Measurements from ENCODE around the gene PSAP. TPM values are rescaled to one million over a fixed set of nuclear protein-coding genes. Genes with fewer than 3 reads are reported as not detected.

Gene PSAP
- total RNA-seq, 1 donor = 1,522 TPM

DNA sequence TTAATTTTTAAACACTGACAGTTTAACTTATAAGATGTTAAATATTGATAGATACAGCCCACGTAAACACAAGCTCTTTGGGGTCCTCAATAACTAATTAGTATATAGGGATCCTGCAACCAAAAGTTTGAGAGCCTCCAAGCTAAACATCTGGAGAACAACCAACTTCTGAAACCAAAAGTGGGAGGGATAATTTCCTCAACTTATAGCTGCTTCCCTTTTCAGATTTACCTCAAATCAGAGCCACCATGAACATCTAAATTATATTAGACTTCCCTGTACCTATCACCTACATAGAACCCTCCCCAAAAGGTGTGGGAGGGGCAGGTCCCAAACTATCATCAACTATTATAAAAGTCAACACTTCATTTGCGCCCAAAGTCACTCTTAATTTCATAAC lies 8.6 kb downstream of the PSAP start:
- Histone ChIP-seq H3K4me3 (ENCODE audit: low read length) (no peak overlapping the region), H3K4me1 (ENCODE audit: insufficient read depth, low read length) (peaks cover 98% of the 10 kb centered on the region), H3K27me3 (ENCODE audit: insufficient read depth, low read length) (no peaks in the 10 kb centered on the region), H3K9me3 (ENCODE audit: low read depth, low read length) (no peaks in the 10 kb centered on the region)

DNA sequence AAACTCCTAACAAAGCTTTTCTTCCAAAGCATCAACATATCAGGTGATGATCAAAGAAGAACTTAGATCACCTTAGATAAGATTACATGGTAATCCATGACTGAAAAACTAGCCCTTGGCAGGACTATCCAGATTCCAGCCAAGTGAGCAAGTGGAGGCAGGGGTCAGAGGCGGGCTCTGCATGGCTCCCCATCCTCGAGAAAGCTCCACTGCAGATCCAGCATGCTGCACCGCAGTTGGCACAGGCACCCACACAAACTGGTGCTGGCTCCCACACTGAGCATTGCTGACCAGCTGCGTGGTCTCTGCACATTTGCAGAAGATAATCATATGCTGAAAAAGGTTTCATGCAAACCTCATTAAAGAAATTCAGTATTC lies 10.1 kb downstream of the PSAP start:
- H3K27me3 ChIP-seq (ENCODE audit: insufficient read depth, low read length) = no peaks in the 10 kb centered on the region
- no peak overlapping the region for H3K4me3 ChIP-seq (ENCODE audit: low read length)
- H3K9me3 ChIP-seq (ENCODE audit: low read depth, low read length) = no peaks in the 10 kb centered on the region
- peaks cover 98% of the 10 kb centered on the region for H3K4me1 ChIP-seq (ENCODE audit: insufficient read depth, low read length)

DNA sequence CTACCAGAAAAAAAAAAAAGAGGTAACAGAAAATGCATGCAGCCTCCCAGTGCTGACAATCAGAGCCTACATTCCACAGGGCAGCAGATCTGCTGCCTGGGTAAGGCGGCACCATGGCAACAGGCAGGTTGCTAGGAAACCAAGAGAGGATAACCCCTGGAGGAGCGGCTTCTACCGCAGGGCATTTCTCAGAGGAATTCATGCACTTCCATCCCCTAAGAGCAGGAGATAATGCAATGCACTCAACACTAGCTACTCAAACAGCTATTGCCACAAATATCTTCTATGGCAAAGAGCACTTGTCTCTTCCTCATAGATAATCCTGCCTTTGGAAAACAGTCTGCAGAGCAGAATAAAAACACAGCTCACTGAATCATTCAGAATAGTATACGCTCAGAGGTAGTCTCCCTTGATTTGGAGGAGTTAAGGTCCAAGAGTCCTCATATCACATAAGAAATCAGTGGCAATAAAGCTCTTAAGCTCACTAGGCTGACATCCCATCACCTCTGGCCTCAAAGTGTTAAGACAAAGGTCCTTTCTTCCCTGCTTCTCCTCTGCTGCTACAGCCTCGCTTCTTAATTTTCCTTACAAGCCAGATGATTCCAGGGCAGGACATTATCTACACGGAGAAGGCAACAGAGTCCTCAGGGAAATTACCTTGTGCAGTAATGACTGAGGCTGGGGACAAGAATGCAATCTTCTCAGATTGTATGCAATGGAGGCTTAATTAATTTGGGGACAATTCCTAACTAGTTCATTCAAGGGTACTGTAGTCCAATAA lies 10.7 kb downstream of the PSAP start:
- H3K9me3 ChIP-seq (ENCODE audit: low read depth, low read length) = no peaks in the 10 kb centered on the region
- H3K4me3 ChIP-seq (ENCODE audit: low read length) = no peak overlapping the region
- peaks cover 98% of the 10 kb centered on the region for H3K4me1 ChIP-seq (ENCODE audit: insufficient read depth, low read length)
- no peaks in the 10 kb centered on the region for H3K27me3 ChIP-seq (ENCODE audit: insufficient read depth, low read length)

DNA sequence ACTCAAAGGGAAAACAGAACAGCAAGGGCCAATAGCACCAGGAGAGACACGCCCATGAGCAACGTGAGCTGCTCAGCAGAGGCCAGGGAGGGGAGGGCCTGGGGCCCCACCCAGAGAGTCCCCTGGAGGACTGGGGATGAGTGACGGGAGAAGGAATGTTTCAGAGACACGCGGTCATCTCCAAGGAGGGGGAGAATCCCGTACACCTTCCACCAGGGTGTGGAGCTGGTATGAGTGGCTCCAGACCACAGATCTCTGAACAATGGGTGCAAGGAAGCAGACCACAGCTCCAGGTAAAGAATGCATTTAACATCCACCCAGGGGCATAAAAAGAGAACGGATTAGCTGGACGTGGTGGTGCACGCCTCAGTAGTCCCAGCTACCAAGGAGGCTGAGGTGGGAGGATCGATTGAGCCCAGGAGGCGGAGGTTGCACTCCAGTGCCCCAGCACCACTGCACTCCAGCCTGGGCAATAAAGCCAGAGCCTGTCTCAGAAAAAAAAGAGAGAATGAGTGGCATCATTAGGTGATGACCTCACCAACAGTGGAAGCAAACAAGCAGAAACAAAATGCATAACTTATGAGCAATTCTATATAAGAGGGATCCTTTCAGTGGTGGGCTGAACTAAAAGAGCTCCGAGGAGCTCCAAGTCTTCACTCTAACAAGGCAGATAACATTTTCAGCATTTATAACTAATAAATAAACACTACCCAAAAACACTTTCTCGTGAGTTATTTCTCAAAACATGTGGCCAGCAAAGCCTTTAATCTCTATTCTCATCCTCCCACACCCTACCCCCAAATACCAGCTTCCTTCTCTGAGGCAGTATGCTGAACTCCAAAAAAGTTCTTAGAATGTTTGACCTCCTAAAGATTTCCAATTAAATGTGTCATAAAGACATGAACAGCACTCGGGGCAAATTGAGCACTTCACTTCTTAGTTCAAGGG lies 12.5 kb downstream of the PSAP start:
- no peaks in the 10 kb centered on the region for H3K9me3 ChIP-seq (ENCODE audit: low read depth, low read length)
- no peak overlapping the region for H3K4me3 ChIP-seq (ENCODE audit: low read length)
- H3K27me3 ChIP-seq (ENCODE audit: insufficient read depth, low read length) = no peaks in the 10 kb centered on the region
- peaks cover 95% of the 10 kb centered on the region for H3K4me1 ChIP-seq (ENCODE audit: insufficient read depth, low read length)

DNA sequence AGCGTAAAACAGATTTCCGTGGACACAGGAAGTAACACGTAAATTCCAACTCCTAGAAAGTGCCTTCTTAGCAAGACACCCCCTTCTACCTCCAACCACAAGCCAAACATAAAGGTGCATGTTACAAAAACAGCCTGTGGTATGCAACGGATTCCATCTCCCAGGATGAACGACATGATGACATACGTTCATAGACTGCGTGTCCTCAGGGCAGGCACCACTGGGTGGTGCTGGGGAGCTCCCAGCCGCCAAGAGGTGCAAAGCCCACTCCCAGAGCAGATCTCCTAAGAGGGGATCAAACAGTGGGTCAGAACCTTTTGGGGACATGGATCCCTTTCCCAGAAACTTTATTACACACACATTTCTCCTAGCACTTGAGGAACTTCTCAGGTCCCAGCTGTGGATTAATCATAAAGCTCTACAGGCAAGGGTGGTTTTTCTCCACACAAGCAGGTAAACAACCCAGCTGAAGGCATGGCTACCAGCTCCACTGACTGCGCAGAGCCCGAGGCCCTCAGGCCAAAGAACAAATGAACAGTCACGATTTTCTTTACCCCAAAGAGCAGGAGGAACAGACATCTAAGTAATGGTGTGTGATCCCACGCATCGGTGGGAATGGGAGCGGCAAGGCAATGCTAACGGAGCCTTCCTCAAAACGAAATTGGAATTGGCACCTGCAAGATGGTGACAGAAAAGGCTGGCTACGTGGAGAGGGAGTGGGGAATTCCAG lies 13.8 kb downstream of the PSAP start:
- Histone ChIP-seq H3K9me3 (ENCODE audit: low read depth, low read length) (no peaks in the 10 kb centered on the region), H3K27me3 (ENCODE audit: insufficient read depth, low read length) (no peaks in the 10 kb centered on the region), H3K4me3 (ENCODE audit: low read length) (no peak overlapping the region), H3K4me1 (ENCODE audit: insufficient read depth, low read length) (peaks cover 95% of the 10 kb centered on the region)

DNA sequence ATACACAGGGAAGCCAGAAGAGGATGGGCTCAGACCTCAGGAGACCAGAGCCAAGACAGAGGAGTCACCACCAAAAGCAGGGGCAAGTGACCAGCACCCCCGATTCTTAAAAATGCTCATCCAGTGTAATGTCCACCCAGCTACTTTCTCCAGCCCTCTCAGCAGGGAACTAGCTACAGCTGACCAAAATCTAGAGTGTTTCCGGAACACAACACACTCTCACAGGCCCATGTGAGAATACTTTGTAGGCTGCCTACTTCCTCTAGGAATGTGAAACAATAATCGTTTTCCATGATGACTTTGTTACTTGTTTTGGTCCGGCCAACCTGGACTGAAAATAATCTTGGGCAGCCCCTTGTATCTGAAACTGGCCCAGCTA lies 14.5 kb downstream of the PSAP start:
- H3K4me1 ChIP-seq (ENCODE audit: insufficient read depth, low read length) = peaks cover 94% of the 10 kb centered on the region
- no peaks in the 10 kb centered on the region for H3K9me3 ChIP-seq (ENCODE audit: low read depth, low read length)
- H3K27me3 ChIP-seq (ENCODE audit: insufficient read depth, low read length) = no peaks in the 10 kb centered on the region
- no peak overlapping the region for H3K4me3 ChIP-seq (ENCODE audit: low read length)

DNA sequence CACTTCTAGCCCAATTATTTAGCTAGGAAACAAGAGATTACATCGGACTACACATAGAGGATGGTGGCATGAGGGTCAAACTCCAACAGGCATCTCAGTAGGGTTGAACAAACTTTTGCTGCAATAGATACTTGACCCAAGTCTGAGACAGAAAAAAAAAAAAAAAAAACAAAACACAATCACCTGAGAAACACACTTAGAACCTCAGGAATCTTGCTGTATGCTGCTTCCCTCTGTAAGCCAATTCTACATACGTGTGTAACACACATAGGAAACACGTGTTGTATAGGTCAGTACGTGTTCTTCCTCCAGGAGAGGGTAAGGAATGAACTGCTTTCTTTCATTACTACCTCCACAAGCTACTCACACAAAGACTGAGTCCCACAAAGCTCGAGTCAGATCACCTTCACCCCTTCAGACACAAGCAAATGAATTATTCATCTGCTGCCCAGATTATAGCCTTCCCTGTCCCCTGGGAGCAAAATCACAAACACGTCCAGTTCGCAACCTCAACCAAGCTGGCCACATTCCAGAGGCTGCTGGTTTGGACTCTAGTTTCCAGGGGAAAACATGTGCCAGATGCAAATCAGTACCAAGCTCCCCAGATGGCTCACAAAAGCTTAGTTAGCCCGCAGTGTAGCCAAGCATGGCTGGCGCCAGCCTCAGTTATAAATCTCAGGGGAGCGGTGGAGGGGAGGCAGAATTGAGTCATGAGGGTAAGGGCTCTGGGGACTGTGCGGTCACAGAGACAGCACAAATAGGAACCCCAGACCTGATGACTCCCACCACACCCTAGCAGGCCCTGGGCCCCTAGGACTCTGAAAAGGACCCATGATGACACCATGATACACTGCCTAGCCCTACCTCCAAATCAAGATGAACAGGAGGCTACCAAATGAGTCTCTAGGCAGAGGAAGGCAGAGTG lies 15.1 kb downstream of the PSAP start:
- Histone ChIP-seq H3K27me3 (ENCODE audit: insufficient read depth, low read length) (no peaks in the 10 kb centered on the region), H3K4me3 (ENCODE audit: low read length) (no peak overlapping the region), H3K9me3 (ENCODE audit: low read depth, low read length) (no peaks in the 10 kb centered on the region), H3K4me1 (ENCODE audit: insufficient read depth, low read length) (peaks cover 92% of the 10 kb centered on the region)

DNA sequence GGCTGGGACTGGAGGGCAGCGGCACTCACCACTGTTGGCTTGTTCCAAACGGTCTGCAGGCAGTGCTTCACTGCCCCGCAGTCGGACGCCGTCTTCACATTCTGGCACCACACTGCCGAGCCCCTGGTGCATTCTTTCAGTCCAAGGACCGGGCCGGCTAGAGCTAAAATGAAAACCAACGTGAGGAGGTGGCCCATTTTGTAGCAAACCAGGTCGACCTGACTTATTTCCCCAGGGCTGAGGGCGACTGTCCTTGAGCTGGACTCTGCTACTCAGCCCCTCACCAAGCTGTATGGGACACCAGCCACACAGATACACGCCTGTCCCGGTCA lies 16.7 kb downstream of the PSAP start:
- H3K4me3 ChIP-seq (ENCODE audit: low read length) = no peak overlapping the region
- no peaks in the 10 kb centered on the region for H3K9me3 ChIP-seq (ENCODE audit: low read depth, low read length)
- H3K4me1 ChIP-seq (ENCODE audit: insufficient read depth, low read length) = peaks cover 90% of the 10 kb centered on the region
- no peaks in the 10 kb centered on the region for H3K27me3 ChIP-seq (ENCODE audit: insufficient read depth, low read length)

DNA sequence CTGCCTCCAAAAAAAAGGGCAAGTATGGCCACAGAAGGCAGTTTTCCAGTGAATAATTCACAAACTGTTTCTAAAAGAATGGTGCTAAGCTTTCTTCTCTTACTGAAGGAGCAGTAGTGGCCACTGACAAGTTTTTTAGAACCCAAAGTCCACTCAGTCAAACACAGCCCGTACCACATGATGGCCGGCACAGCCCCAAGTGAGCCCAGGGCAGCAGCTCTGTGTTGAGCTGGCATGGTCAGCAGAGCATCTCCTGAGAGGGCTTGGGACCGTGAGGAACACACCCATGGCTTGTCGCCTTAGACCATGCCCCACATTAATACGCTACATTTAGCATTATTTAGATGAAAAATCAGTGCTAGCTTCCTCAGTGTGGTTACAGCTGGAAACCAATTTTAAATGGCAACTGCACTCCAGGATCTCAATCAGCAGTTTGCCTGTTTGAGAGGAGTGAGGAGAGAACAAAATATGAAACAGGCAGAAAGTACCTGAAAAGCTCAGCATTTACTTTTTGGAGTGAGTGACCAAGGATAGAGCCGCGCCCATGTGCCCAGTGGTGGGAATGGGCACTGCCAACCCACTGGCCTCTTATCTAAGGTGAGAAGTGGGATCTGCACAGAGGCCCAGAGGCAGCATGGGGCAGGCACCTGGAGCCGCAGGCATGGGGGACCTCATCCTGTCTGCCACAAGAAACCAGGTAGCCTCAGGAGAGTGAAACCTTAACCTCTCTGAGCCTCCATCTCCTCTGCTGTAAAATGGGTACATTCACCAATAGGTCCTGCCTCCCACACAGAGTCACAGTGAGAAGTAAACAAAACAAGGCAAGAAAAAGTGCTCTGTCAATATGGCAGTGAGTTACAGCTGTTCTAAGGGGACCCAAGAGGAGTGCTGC lies 17.4 kb downstream of the PSAP start:
- no peak overlapping the region for H3K4me3 ChIP-seq (ENCODE audit: low read length)
- no peaks in the 10 kb centered on the region for H3K27me3 ChIP-seq (ENCODE audit: insufficient read depth, low read length)
- no peaks in the 10 kb centered on the region for H3K9me3 ChIP-seq (ENCODE audit: low read depth, low read length)
- peaks cover 88% of the 10 kb centered on the region for H3K4me1 ChIP-seq (ENCODE audit: insufficient read depth, low read length)

DNA sequence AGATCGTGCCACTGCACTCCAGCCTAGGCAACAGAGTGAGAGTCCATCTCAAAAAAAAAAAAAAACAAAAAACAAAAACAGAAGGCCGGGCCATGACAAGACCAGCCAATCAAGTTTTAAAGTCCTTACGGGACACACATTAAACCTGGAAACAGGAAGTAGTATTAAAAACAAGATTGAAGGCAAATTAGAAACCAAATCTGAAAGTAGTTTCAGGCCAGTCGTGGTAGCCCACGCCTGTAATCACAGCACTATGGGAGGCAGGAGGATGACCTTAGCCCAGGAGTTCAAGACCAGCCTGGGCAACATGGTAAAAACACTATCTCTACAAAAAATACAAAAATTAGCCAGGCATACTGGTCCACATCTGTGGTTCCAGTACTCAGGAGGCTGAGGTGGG lies 18.1 kb downstream of the PSAP start:
- Histone ChIP-seq H3K9me3 (ENCODE audit: low read depth, low read length) (no peaks in the 10 kb centered on the region), H3K27me3 (ENCODE audit: insufficient read depth, low read length) (no peaks in the 10 kb centered on the region), H3K4me1 (ENCODE audit: insufficient read depth, low read length) (peaks cover 88% of the 10 kb centered on the region), H3K4me3 (ENCODE audit: low read length) (no peak overlapping the region)

DNA sequence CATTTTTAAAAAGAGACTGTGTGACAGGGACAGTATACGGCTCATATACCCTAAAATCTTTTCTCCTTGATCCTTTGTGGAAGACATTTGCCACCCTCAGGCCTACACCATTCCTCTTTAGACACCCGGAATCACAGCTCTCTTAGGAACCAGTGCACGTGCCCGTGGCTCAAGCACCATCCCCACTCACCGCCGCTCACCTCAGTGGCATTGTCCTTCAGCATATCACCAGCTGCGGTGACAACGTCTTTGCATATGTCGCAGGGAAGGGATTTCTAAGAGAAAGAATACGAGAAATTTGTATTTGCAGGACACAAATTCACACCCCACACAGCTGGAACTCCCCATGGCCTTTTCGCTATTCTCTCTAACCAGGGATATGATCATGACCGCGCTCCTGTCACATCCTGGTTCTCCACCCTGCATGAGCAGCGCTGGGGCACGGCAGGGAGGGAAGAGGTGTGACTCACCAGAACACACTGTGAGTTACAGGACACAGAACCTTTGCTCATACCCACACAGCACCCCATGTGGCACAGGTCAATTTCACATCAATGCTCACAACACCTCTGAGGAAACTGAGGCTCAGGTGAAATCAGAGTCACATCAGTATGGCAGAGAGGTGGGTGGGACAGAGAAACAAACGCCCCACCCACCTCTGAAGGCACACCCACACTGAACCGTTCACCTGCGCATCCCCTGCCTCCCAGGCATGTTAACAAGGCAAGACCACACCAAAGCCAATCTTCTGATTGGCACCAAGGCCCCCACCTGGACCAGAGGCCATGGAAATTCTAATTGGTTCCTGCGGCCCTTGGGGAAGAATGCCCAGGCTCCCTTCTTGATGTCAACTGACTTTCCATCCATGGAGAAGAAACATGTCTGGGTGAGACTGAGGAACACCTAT lies 19.2 kb downstream of the PSAP start:
- Histone ChIP-seq H3K4me1 (ENCODE audit: insufficient read depth, low read length) (peaks cover 84% of the 10 kb centered on the region), H3K4me3 (ENCODE audit: low read length) (no peak overlapping the region), H3K27me3 (ENCODE audit: insufficient read depth, low read length) (no peaks in the 10 kb centered on the region), H3K9me3 (ENCODE audit: low read depth, low read length) (no peaks in the 10 kb centered on the region)

DNA sequence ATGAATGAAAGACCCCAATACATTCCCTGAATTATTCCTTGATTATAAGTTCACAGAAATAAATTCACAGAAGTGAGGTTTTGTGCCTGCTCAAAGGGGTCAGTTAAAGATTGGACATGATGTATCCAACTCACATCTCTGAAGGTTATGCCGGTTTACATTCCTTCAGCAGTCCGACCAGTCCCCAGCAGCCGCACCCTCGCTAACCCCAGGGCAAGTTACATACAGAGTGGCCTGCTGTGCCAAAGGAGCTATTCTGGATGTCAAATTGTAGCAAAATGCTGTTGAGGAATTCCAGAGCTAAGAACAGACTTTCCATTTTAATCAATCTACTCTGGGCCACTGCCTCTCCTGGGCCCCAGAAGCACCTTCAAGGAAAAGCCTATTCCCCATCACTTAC lies 20.3 kb downstream of the PSAP start:
- no peaks in the 10 kb centered on the region for H3K9me3 ChIP-seq (ENCODE audit: low read depth, low read length)
- no peaks in the 10 kb centered on the region for H3K27me3 ChIP-seq (ENCODE audit: insufficient read depth, low read length)
- H3K4me3 ChIP-seq (ENCODE audit: low read length) = no peak overlapping the region
- peaks cover 78% of the 10 kb centered on the region for H3K4me1 ChIP-seq (ENCODE audit: insufficient read depth, low read length)

DNA sequence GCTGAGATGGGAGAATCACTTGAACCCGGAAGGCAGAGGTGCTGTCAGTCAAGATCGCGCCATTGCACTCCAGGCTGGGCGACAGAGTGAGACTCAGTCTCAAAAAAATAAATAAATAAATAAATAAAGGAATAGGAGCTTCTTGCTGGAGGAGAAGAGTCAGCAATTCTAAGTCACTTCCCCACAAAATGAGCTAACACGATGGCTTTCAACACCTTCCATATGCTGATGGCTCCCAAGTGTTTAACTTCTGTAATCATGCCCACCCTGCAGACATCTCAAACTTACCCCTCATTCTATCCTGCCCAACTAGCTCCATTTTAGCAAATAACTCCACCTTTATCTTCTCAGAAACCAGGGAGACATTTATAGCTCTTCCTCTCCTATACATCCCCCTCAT lies 21.2 kb downstream of the PSAP start:
- Histone ChIP-seq H3K9me3 (ENCODE audit: low read depth, low read length) (no peaks in the 10 kb centered on the region), H3K27me3 (ENCODE audit: insufficient read depth, low read length) (no peaks in the 10 kb centered on the region), H3K4me3 (ENCODE audit: low read length) (no peak overlapping the region), H3K4me1 (ENCODE audit: insufficient read depth, low read length) (peaks cover 72% of the 10 kb centered on the region)

All from mononuclear cell (primary cell).